H1 (cell line): ENCODE data around the gene TMEM35B. TPM values are rescaled to one million over a fixed set of nuclear protein-coding genes. Genes with fewer than 3 reads are reported as not detected.

Experiments used
- CTCF ChIA-PET: fragments of 300-600 bp; sonication (Branson Sonifier 250); formaldehyde crosslinking; loops from one replicate; lab custom pipeline; 2021; ENCODE audit not compliant: partially characterized antibody; lab: Charles Lee
- POLR2A ChIA-PET: fragments of 300-600 bp; sonication (Branson Sonifier 250); formaldehyde crosslinking; loops from one replicate; lab custom pipeline; 2021; ENCODE audit warnings: inconsistent platforms; ENCODE audit not compliant: partially characterized antibody; lab: Charles Lee
- DNase-seq, 2 experiments: peaks; one replicate each; pipeline versions ENCODE4 v3.0.0 to v3.0.0-alpha.2; 2010 to 2022; ENCODE audit warnings: low spot score in 2 of 2, low read depth in 1 of 2, mixed read lengths in 1 of 2
- FAIRE-seq: peaks from 2 replicates; lab custom pipeline; 2011; peaks lifted over from hg19 to GRCh38; lab: Jason Lieb, UNC
- H2AFZ ChIP-seq: 2 replicates; pipeline ENCODE4 v1.8.1; 2012; ENCODE audit warnings: low read length, inconsistent platforms
- H2AK5ac ChIP-seq: 2 replicates; pipeline ENCODE4 v1.6.1; 2013; ENCODE audit warnings: low read depth, low read length
- H2BK120ac ChIP-seq: replicated peaks from 2 replicates; pipeline ENCODE3; 2013; ENCODE audit warnings: low read depth, low read length, inconsistent platforms
- H2BK12ac ChIP-seq: 2 replicates; pipeline ENCODE4 v1.6.1; 2013; ENCODE audit warnings: low read depth, low read length
- H2BK15ac ChIP-seq: 2 replicates; pipeline ENCODE4 v1.6.1; 2013; ENCODE audit warnings: low read length
- H2BK20ac ChIP-seq: 2 replicates; pipeline ENCODE4 v1.6.1; 2013; ENCODE audit warnings: low read length
- H2BK5ac ChIP-seq: 2 replicates; pipeline ENCODE4 v1.6.1; 2013; ENCODE audit warnings: low read depth, low read length
- H3K14ac ChIP-seq: 2 replicates; pipeline ENCODE4 v1.6.1; 2013; ENCODE audit warnings: inconsistent platforms; ENCODE audit not compliant: insufficient read length
- H3K18ac ChIP-seq: 2 replicates; pipeline ENCODE4 v1.6.1; 2013; ENCODE audit warnings: low read length; ENCODE audit errors: extremely low read depth
- H3K23ac ChIP-seq: 2 replicates; pipeline ENCODE4 v1.6.1; 2013; ENCODE audit warnings: inconsistent platforms; ENCODE audit not compliant: insufficient read length
- H3K23me2 ChIP-seq: 2 replicates; pipeline ENCODE4 v1.6.1; 2013; ENCODE audit warnings: low read depth, low read length
- H3K27ac ChIP-seq: 2 replicates; pipeline ENCODE4 v1.6.1; 2011; ENCODE audit warnings: low read depth, low read length, inconsistent platforms
- H3K27me3 ChIP-seq, 4 experiments: replicated peaks in 1 of 4; 1 replicate in 1 of 4; 2 replicates in 3 of 4; pipeline versions ENCODE4 v1.6.1 to v1.8.1; 2011 to 2013; ENCODE audit warnings: low read length in 3 of 4, mild to moderate bottlenecking in 3 of 4, inconsistent platforms in 2 of 4, mixed read lengths in 2 of 4, moderate library complexity in 1 of 4; ENCODE audit not compliant: control insufficient read depth in 3 of 4, insufficient read depth in 3 of 4; ENCODE audit errors: extremely low read depth in 1 of 4
- H3K36me3 ChIP-seq, 4 experiments: 2 replicates each; pipeline versions ENCODE4 v1.6.1 to v1.8.1; 2011 to 2013; ENCODE audit warnings: mild to moderate bottlenecking in 4 of 4, low read length in 3 of 4, moderate library complexity in 2 of 4, control low read depth in 1 of 4, inconsistent platforms in 1 of 4; ENCODE audit not compliant: insufficient read depth in 4 of 4, control insufficient read depth in 2 of 4
- H3K4ac ChIP-seq: replicated peaks from 2 replicates; pipeline ENCODE3; 2013; ENCODE audit warnings: low read length, low read depth, mixed read lengths, inconsistent platforms; ENCODE audit not compliant: insufficient read length
- H3K4me1 ChIP-seq, 4 experiments: replicated peaks in 1 of 4; 1 replicate in 1 of 4; 2 replicates in 3 of 4; pipeline versions ENCODE4 v1.6.1 to v1.8.1; 2011 to 2013; ENCODE audit warnings: low read length in 3 of 4, inconsistent platforms in 2 of 4, mixed read lengths in 1 of 4; ENCODE audit not compliant: insufficient read depth in 4 of 4, control insufficient read depth in 3 of 4
- H3K4me2 ChIP-seq, 2 experiments: 2 replicates each; pipeline versions ENCODE4 v1.6.1 to v1.8.1; 2011 to 2013; ENCODE audit warnings: low read depth in 2 of 2, low read length in 2 of 2, control low read depth in 1 of 2, inconsistent platforms in 1 of 2, mild to moderate bottlenecking in 1 of 2; ENCODE audit not compliant: insufficient read depth in 1 of 2
- H3K4me3 ChIP-seq, 4 experiments: fragments of 200-600, 300-600 bp in 1 of 4; sonication (generic), shearing (Covaris generic), sonication (Bioruptor Twin) in 1 of 4; 2 replicates each; pipeline versions ENCODE4 v1.5.1 to v1.8.1; 2011 to 2016; ENCODE audit warnings: low read length in 4 of 4, low read depth in 3 of 4, control low read depth in 2 of 4, inconsistent platforms in 2 of 4, mild to moderate bottlenecking in 2 of 4, mixed read lengths in 1 of 4, moderate library complexity in 1 of 4; ENCODE audit not compliant: insufficient read depth in 2 of 4; ENCODE audit errors: extremely low read depth in 1 of 4
- H3K56ac ChIP-seq: replicated peaks from 2 replicates; pipeline ENCODE3; 2013; ENCODE audit warnings: low read depth, mild to moderate bottlenecking, mixed read lengths, low read length, inconsistent platforms; ENCODE audit not compliant: insufficient read length
- H3K79me1 ChIP-seq: 2 replicates; pipeline ENCODE4 v1.6.1; 2013; ENCODE audit warnings: low read depth, low read length, control low read depth
- H3K79me2 ChIP-seq, 2 experiments: 2 replicates each; pipeline versions ENCODE4 v1.6.1 to v1.8.1; 2012 to 2013; ENCODE audit warnings: low read length in 2 of 2, mild to moderate bottlenecking in 2 of 2, inconsistent platforms in 1 of 2; ENCODE audit not compliant: insufficient read depth in 2 of 2, control insufficient read depth in 1 of 2
- H3K9ac ChIP-seq, 4 experiments: replicated peaks in 1 of 4; 1 replicate in 1 of 4; 2 replicates in 3 of 4; pipeline versions ENCODE4 v1.6.1 to v1.8.1; 2011 to 2013; ENCODE audit warnings: low read depth in 3 of 4, low read length in 3 of 4, control low read depth in 2 of 4, mild to moderate bottlenecking in 2 of 4, moderate library complexity in 2 of 4, inconsistent platforms in 1 of 4; ENCODE audit errors: extremely low read depth in 1 of 4
- H3K9me3 ChIP-seq, 2 experiments: 2 replicates each; pipeline versions ENCODE4 v1.6.1 to v1.8.1; 2012 to 2013; ENCODE audit warnings: mild to moderate bottlenecking in 2 of 2, moderate library complexity in 2 of 2, control low read depth in 1 of 2, inconsistent platforms in 1 of 2, low read depth in 1 of 2, low read length in 1 of 2, mixed read lengths in 1 of 2; ENCODE audit not compliant: insufficient read depth in 2 of 2
- H4K20me1 ChIP-seq, 2 experiments: replicated peaks in 1 of 2; 2 replicates each; pipeline versions ENCODE3 to v1.8.1; 2011 to 2013; ENCODE audit warnings: inconsistent platforms in 2 of 2, low read length in 2 of 2, mild to moderate bottlenecking in 1 of 2; ENCODE audit not compliant: insufficient read depth in 2 of 2, control insufficient read depth in 1 of 2
- H4K5ac ChIP-seq: 2 replicates; pipeline ENCODE4 v1.6.1; 2013; ENCODE audit warnings: low read length, low read depth, mixed read lengths, inconsistent platforms; ENCODE audit not compliant: insufficient read length
- H4K8ac ChIP-seq: 2 replicates; pipeline ENCODE4 v1.8.0; 2013; ENCODE audit warnings: mild to moderate bottlenecking, moderate library complexity, low read length, inconsistent platforms; ENCODE audit not compliant: insufficient read depth; ENCODE audit errors: extremely low read depth
- H4K91ac ChIP-seq: replicated peaks from 2 replicates; pipeline ENCODE3; 2013; ENCODE audit warnings: low read length, mixed read lengths, inconsistent platforms; ENCODE audit not compliant: insufficient read length
- CBX8 ChIP-seq: fragments of 300-800, 300-1000 bp; sonication (generic); IDR thresholded peaks from 2 replicates; pipeline ENCODE4 v1.7.1; 2016; ENCODE audit warnings: low read depth, low read length, borderline replicate concordance
- CREB1 ChIP-seq: IDR thresholded peaks from 2 replicates; pipeline ENCODE4 v1.6.1; 2012; ENCODE audit warnings: inconsistent platforms
- EZH2 ChIP-seq: fragments of 200-600 bp; sonication (generic); IDR thresholded peaks from 2 replicates; pipeline ENCODE4 v1.7.1; 2012; ENCODE audit warnings: low read depth, mild to moderate bottlenecking, moderate library complexity, low read length, inconsistent platforms; ENCODE audit not compliant: severe bottlenecking
- KDM1A ChIP-seq: fragments of 200-600, 300-600 bp; sonication (generic); IDR thresholded peaks from 2 replicates; pipeline ENCODE4 v1.7.1; 2016; ENCODE audit warnings: mild to moderate bottlenecking, low read length, borderline replicate concordance
- SP1 ChIP-seq: IDR thresholded peaks from 2 replicates; pipeline ENCODE4 v1.6.1; 2011; ENCODE audit warnings: low read depth, low read length
- TBP ChIP-seq: IDR thresholded peaks from 2 replicates; pipeline ENCODE4 v1.6.1; 2011; ENCODE audit warnings: low read depth, low read length, improper control_type of control experiment
- WGBS, 2 experiments: shearing (Covaris generic) in 1 of 2; methylation state at CpG; one replicate each; pipeline versions ENCODE4 v1.1.6 to v1.1.7; 2013 to 2015; ENCODE audit warnings: low lambda C conversion rate in 2 of 2, mixed read lengths in 2 of 2, inconsistent platforms in 1 of 2, low coverage in 1 of 2, missing lambda C conversion rate in 1 of 2; ENCODE audit not compliant: insufficient replicate concordance in 2 of 2, insufficient coverage in 1 of 2, insufficient read length in 1 of 2; ENCODE audit errors: extremely low coverage in 1 of 2, missing lambda C conversion rate in 1 of 2; 5-methylcytosine and 5-hydroxymethylcytosine counted together
- polyA plus RNA-seq, 7 experiments: library from polyadenylated mRNA; depleted of rRNA in 3 of 7; stranded (reverse) in 5 of 7; unstranded in 2 of 7; fragments of >200 nt in 5 of 7; fragments of 200-250 nt in 2 of 7; gene quantifications; 1 replicate in 5 of 7; 2 replicates in 1 of 7; 4 replicates in 1 of 7; pipeline versions ENCODE4 v1.2.1 to v1.2.3, GENCODE V29; 2011 to 2013; ENCODE audit warnings: missing spikeins in 2 of 7, mixed read lengths in 2 of 7
- total RNA-seq: library from RNA; stranded (reverse); fragmentation: NEBNext Ultra II Directional; extraction: Animal tissue kit (Norgen Biotek cat#: 25700); gene quantifications from 2 replicates; pipeline ENCODE4 v1.2.1, GENCODE V29; 2021

Gene TMEM35B
- total and polyA plus RNA-seq, 2 of the 8 experiments (the other 6 are each of a cell fraction or from before 2014, with no cell fraction given), result 10.2 to 31.1 TPM

- Histone ChIP-seq H2AK5ac (no peak overlapping the region), H3K4me3 (no peak overlapping the region), H2BK120ac (no peak overlapping the region), H3K79me1 (no peaks in the 10 kb centered on the region), H3K27ac (no peak overlapping the region), H3K4ac (no peak overlapping the region), H3K18ac (no peak overlapping the region), H3K79me2 (no peaks in the 10 kb centered on the region), H3K36me3 (no peaks in the 10 kb centered on the region), H3K9ac (no peak overlapping the region), H3K23me2 (peaks cover 2% of the 10 kb centered on the region; the same call in 1 of the 2 replicates), H3K14ac (no peak overlapping the region), H2BK20ac (no peak overlapping the region)
- no peak for DNase-seq
- no peak for TF ChIP-seq KDM1A
- TF ChIP-seq CREB1, result no peak
- TF ChIP-seq TBP, result no peak
- TF ChIP-seq SP1, result no peak
- TF ChIP-seq CBX8, result no peak
- TF ChIP-seq EZH2, result no peak
- TF ChIP-seq, all 59 proteins: peak for 0
- no peak overlapping the region for H2AFZ ChIP-seq
- no peak overlapping the region for H2BK15ac ChIP-seq
- peaks cover 0 to 2% of the 10 kb centered on the region in 2 experiments for H4K20me1 ChIP-seq
- no peak for FAIRE-seq
- no peak overlapping the region for H4K8ac ChIP-seq
- CTCF ChIA-PET, result interaction anchor here (1.0 to 1.2 kb wide), 3 partner anchors 60 to 127 kb away, joined by 3 to 4 read pairs (median 3); no protein-coding TSS in a partner anchor
- no peak overlapping the region for H2BK5ac ChIP-seq
- no peak overlapping the region for H3K4me2 ChIP-seq
- no peak overlapping the region for H4K5ac ChIP-seq
- H3K4me1 ChIP-seq, result peaks cover 0 to 9% (median 2%) of the 10 kb centered on the region in 4 experiments; a peak in 3 of 7 replicates
- no peak overlapping the region for H3K56ac ChIP-seq
- 82% methylated on average over 2 of the region's 2 CpGs; no CpG with 5 or more reads in 1 of the 2 experiments for WGBS, 2 experiments
- no peaks in the 10 kb centered on the region; a peak in 1 of 7 replicates for H3K27me3 ChIP-seq
- POLR2A ChIA-PET, result no interaction called here
- H2BK12ac ChIP-seq, result no peak overlapping the region
- H3K9me3 ChIP-seq, result no peaks in the 10 kb centered on the region
- no peak overlapping the region for H3K23ac ChIP-seq
- H4K91ac ChIP-seq, result no peak overlapping the region
These were observed 4.4 kb downstream of the TMEM35B start for GRCh38 chr1:34980715-34981114.
